Activated CD8-positive, alpha-beta memory T cell treated with anti-CD3 and anti-CD28 coated beads, Interleukin-2, amount 50 U/mL, for 1 hour (primary cell): ENCODE measurements around the gene MAPRE3.
"Not testable (repeated sequence)": the region's sequence is repeated elsewhere in the genome, so short reads cannot be mapped to it uniquely, and the experiment has no call there.

Source experiments
- DNase-seq: peaks from one replicate; pipeline ENCODE4 v3.0.0-alpha.2; 2020; ENCODE audit errors: extremely low read depth

MAPRE3 gene

DNA sequence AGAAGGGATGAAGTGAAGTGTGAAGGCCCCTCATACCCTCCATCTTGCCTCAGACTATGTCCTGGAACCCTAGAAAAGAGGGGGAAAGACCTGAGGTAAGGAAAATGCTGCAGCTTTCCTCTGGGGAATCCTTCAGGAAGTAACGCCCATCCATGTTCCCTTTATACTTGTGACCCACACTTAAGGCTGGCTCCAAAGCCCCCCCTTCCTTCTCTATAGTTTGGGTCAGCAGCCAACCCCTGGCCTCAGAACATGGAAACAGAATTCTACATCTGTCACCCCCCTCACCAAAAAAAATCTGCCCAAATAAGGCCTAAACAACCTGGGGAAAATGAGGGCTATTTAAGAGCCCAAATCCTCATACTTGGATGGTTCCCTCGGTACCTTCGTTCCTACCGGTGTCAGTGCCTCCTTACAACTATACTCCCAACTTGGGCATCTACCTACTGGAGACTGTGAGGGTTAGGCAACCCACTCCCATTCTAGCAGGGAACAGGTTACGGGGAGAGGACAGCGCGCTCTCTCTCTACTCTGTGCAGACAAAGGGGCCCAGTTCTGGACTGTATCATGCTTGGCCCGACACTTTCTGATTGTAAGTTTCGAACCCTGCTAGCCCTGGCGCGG is 100.3 kb downstream of the MAPRE3 start:
- no peak for DNase-seq

DNA sequence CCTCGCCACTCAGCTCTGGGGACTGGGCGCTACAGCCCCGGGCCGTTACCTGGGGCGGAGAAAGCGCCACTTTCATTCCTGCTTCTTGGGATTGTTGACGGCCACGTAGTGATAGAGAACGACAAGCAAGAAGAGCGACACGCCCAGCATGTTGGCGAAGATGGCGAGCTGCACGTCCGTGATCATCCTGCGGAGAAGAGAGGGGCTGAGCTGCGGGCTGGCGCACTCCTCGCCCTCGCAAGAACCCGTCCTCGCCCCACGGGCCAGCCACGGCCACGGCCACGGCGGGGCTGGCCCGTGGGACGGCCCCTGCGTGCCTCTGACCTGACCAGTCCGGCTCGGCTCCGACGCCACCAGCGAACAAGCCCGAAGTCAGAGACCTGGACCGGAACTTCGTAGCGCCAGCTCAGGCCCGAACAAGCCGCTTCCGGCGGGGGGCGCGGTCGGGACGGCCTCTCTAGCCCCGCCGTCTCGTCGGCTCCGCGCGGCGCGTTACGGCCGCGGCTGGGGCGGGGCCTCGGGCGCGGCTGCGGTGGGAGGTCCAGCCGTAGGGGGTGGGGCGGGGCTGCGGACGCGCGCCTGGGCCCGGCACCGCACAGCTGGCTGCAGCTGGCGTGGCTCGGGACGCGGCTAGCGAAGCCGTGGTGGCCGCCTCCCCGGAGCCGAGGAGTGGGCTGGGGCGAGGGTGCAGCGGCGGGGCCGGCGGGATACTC is 101.0 kb downstream of the MAPRE3 start, which contains the start of gene OST4:
TSS of gene OST4 (minus strand) at position 378 of the 713 bp plus-strand sequence.
- DNase-seq, result peak; percentile 63

DNA sequence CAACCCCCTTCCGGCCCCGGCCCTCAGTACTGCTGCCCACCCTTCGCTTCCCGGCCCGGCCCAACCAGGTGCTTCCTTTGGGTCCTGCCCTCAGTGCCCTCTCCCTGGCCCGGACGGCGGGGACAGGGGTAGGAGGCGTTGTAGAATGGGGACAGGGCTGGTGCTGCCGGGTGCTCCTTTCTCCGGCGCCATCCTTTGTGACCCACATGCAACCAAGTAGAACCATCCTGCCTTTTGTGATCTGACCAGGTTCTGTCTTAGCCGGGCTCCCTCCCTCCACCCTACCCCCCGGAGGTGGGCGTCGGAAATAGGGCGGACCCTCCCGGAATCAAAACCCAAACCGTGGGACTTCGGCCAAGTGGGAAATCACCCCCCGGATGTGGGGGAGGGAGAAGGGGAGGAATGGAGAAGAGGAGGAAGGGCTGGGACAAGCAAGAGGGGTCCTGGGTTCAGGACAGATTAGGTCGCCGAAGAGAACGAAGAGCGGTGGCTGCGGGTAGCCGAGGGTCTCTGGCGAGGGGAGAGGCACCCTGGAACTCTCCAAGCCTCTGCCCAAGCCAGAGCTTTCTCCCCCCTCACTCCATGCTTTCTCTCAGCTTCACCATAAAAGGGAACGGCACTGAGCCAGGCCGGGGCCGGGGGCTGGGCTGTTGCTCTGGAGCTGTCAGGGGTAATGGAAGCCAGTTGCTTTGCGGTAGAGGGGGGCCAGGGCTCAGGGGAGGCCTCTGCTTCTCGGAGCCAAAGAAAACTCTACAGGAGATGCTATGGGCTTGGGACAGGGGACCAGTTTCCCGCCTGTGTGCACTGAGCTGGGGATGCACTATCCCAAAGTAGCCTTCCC is 101.8 kb downstream of the MAPRE3 start:
- no peak for DNase-seq

DNA sequence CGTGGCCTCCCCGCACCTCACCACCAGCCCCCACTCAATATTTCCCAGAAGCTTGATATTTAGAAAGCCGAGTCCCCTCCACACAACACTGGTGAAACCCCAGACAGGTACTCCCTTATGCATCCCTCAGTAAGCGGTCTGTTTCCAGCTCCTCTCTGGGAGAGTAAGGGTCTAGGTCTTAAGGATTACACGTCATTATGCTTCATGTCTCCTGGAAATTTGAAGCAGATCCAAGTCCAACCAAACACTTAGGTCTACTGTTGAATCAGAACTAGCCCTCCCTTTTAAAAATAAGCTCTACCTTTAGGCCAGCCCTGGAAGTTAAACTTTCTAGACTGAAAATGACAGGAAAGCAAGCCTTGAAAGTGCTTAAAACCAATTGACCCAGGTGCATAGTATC is 102.5 kb downstream of the MAPRE3 start:
- no peak for DNase-seq

DNA sequence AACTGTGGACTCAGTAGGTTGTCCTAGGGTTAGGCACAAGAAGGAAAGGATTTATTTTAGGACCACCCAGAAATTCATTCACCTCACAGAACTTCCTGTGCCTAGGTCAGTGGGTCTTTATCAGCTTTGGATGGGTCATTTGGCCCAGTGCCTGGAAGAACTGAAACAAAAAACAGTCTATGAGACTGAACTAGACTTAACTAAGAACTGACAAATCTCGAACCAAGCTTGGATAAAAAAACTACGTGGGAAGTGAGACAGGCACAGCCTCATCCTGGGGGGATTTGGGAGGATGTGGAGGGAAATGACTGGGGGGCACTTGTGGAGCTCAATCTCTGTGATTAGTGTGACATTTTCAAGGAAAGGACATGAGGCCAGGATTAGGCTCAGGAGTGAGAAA is 103.3 kb downstream of the MAPRE3 start:
- DNase-seq, result no peak

DNA sequence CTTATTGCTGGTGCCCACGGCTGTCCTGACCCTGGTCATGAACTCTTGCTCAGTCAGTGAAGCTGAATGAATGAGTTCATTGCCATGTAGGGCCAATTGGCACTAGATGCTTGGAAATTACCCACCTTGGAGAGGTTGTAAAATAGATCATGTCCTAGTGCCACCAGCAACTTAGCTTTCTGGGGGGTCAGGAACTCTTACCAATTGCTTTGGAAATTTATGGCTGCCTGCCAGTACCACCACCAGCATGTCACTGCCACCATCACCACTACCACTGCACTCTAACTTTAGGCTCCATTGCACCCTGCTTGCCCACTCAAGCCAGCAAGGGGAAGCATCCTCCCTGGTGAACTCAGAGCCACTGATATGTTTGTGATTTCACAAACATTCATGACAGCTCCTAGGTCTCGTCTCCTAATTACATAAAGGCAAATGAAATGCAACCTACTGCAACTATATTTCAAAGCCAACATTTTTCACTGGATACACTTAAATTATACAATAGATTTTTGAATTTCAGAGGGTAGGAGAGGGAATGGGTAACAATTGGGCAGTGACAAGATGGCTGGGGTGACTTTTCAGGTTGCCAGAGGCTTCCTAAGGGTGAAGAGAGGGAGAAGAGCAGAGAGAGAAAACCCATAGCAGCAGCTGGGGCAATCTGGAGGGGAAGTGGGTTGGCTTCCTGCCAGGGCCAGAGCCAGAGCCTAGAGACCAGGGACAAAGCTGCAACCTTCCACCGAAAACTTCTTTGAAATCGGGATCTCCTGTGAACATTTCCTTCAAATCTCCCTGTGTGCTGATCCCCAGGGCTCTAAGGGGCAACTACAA is 104.5 kb downstream of the MAPRE3 start:
- peak; percentile 19 for DNase-seq

DNA sequence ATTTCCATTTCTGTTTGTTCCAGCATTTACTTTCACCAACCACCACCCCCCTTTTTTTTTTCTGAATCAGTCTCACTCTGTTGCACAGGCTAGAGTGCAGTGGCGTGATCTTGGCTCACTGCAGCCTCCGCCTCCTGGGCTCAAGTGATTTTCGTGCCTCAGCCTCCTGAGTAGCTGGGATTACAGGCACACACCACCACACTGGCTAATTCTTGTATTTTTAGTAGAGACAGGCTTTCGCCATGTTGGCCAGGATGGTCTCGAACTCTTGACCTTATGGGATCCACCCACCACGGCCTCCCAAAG is 105.1 kb downstream of the MAPRE3 start:
- not testable (repeated sequence) for DNase-seq

DNA sequence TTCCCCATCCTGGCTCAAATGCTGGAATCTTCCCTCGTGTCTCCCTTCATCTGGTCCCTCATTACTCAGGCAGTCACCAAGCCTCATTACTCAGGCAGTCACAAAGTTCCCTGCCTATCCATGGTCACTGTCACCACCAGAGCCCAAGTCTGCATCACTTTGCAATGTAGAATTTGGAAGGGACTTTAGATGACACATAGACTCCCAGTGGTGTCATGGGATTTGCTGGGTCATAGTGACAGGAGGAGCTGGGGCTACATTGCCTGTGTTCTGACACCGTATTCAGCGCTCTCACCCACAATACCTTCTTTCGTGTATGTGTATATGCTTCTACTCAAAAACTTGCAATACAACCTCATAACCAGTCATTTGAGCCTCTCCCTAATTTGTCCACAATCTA is 105.9 kb downstream of the MAPRE3 start:
- no peak for DNase-seq
